Activated CD8-positive, alpha-beta memory T cell treated with anti-CD3 and anti-CD28 coated beads, Interleukin-2, amount 50 U/mL, for 24 hours (primary cell): ENCODE results near the gene MAPK14.
"Not testable (repeated sequence)": the region's sequence is repeated elsewhere in the genome, so short reads cannot be mapped to it uniquely, and the experiment has no call there.

Experiments used
- DNase-seq: peaks from one replicate; pipeline ENCODE4 v3.0.0-alpha.2; 2020; ENCODE audit errors: extremely low read depth

The MAPK14 gene

DNA sequence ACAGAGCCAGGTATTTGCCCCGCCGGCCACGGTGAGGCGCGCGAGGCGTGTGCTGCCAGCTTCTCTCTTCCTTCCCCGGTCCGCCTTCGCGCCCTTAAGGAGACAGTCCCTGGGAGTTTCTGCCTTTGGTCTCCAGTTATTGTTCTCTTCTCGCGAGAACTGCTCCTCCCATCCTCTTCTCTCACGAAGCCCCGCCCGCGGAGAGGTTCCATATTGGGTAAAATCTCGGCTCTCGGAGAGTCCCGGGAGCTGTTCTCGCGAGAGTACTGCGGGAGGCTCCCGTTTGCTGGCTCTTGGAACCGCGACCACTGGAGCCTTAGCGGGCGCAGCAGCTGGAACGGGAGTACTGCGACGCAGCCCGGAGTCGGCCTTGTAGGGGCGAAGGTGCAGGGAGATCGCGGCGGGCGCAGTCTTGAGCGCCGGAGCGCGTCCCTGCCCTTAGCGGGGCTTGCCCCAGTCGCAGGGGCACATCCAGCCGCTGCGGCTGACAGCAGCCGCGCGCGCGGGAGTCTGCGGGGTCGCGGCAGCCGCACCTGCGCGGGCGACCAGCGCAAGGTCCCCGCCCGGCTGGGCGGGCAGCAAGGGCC, at the start of gene MAPK14:
MAPK14 (plus strand) TSS at position 308 of the 587 bp plus-strand sequence. CDS start 350 bp downstream, outside the sequence.
- peak; percentile 97 for DNase-seq

DNA sequence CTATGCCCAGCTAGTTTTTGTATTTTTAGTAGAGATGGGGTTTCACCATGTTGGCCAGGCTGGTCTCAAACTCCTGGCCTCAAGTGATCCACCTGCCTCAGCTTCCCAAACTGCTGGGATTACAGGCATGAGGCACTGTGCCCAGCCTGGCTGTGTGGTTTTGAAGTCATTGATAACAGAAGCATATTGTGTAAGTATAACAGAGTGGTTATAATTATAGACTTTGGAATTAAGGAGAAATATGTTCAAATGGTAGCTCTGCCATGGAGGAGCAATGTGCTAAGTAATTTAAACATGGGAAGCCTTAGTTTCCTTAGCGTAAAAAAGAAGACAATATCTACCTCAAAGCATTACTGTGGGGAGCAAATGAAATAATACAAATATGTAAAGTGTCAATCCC, 47.5 kb upstream of the MAPK14 start:
- not testable (repeated sequence) for DNase-seq

GRCh38 chr6:35980991-35981645, 46.5 kb upstream of the MAPK14 start:
- DNase-seq = no peak

GRCh38 chr6:35984701-35985100, 42.9 kb upstream of the MAPK14 start:
- no peak for DNase-seq

DNA sequence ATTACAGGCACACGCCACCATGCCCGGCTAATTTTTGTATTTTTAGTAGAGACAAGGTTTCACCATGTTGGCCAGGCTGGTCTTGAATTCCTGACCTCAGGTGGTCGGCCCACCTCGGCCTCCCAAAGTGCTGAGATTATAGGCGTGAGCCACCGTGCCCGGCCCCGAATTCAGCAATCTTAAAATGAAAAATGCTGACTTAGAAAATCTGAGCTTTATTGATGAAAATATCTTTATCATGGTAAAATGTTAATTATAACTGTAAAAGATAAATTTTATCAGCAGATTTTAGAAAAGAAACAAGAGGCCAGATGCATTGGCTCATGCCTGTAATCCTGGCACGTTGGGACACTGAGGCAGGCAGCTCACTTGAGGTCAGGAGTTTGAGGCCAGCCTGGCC, 39.6 kb upstream of the MAPK14 start:
- DNase-seq = not testable (repeated sequence)

DNA sequence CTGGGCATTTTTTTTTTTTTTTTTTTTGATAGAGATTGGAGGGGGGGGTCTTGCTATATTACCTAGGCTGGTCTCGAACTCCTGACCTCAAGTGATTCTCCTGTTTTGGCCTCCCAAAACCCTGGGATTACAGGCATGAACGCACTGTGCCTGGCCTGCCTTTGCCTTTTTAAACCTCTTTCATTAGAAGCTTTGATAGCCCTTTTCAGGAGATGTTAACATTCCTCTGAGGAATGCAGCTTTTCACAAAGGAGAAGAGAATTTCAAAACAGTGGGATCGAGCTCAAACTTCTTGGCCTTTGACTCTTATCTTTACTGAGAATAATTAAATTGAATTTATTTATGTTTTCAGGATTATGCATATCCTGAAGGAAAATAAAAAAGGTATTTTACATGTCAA, 34.5 kb upstream of the MAPK14 start:
- no peak for DNase-seq

- DNase-seq = no peak
Observed at GRCh38 chr6:36000451-36000850, 27.2 kb upstream of the MAPK14 start.

GRCh38 chr6:36015666-36016065, 11.9 kb upstream of the MAPK14 start:
- DNase-seq = no peak

- no peak for DNase-seq
Observed at GRCh38 chr6:36018339-36018738, 9.3 kb upstream of the MAPK14 start.

DNA sequence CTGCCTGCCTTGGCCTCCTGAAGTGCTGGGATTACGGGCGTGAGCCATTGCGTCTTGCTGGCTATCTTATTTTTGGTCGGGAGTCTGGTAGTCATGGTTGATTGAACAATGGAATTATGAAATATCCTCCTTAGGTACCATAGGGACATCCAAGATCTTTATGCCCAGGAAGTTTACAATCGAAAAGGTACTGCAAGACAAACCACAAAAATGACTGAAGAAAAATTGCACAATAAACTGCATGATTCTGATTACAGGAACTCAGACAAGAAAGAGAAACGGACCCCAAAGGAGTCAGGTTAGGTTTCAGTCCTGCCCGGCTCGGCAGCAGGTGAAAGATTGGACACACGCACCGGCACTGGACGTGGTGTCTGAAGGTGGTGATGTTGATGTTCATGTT, 8.4 kb upstream of the MAPK14 start:
- DNase-seq = no peak

DNA sequence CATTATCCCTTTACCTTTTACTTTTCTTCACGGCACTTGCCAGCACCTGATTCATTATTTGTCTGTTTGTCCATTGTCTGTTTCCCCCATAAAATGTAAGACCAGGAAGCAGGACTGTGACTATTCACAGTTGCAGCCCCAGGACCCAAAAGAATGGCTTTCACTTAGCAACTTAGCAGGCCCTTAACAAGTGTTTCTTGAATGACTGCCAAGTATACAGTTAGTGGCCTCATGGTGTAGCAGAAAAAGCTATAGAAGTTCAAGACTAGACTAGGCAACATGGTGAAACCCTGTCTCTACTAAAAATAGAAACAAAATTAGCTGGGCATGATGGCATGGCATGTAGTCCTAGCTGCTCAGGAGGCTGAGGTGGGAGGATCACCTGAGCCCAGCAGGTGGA, 7.5 kb upstream of the MAPK14 start:
- DNase-seq = no peak

GRCh38 chr6:36023996-36024795, 3.4 kb upstream of the MAPK14 start, which contains the start of gene SLC26A8:
Gene SLC26A8, minus strand, starts transcription at chr6:36024641. Its CDS starts 4,934 bp downstream, at chr6:36019707.
- DNase-seq = no peak

- no peak for DNase-seq
Observed at GRCh38 chr6:36025260-36025931, 2.2 kb upstream of the MAPK14 start.

GRCh38 chr6:36025932-36026327, 1.7 kb upstream of the MAPK14 start:
- DNase-seq = no peak

DNA sequence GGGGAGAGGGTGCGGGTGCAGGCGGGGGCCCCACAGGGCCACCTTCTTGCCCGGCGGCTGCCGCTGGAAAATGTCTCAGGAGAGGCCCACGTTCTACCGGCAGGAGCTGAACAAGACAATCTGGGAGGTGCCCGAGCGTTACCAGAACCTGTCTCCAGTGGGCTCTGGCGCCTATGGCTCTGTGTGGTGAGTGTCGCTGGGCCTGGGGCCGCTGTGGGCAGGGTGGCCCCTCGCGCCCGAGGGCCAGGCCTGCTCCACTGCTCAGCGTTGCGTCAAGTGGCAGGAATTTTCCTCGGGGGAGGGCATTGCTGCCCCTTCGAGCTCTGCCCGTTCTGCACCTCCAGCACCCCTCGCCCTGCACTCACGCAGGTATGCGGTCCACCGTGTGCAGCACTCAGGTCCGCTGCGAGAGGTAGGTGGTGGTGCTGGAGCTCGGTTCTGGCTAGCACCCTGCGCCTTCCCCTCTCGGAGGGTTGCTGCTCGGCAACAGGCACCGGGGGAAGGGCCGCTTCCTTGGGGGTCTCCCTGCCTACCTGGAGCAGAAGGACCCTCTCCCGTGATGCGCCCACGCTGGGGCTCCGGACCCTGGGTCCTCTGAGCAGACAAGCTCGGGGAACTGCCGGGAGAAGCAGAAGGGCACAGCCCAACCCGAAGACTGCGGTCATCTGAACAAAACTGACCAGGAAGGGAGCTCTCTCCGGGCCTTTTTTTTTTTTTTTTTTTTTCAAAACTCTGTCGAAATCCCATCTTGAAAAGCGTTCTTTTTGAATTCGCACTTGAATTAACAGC, 674 bp downstream of the MAPK14 start:
- DNase-seq = peak; percentile 1

GRCh38 chr6:36028877-36029324, 1.3 kb downstream of the MAPK14 start:
- DNase-seq = peak; percentile 58

- DNase-seq = no peak
Observed at GRCh38 chr6:36029464-36029863, 1.9 kb downstream of the MAPK14 start.

DNA sequence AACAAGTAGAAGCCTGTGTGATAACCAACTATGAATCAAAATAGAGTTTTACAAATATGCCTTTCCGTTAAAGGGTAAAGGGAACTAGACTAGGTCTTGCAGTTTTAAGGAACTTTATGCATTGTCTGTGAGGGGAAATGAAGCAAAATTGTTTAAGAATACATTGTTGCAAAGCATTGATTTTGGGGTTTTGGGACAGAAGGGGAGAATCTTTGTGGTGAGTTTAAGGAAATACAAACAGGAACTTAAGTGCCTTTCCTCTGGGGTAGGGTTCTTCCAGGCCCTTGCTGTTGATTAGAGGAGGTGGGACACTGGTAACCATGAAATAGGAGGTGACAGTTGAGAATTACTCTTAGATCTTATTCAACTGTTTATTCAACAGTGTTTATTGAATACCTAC, 4.7 kb downstream of the MAPK14 start:
- DNase-seq = no peak

GRCh38 chr6:36033144-36033543, 5.5 kb downstream of the MAPK14 start:
- not testable (repeated sequence) for DNase-seq

DNA sequence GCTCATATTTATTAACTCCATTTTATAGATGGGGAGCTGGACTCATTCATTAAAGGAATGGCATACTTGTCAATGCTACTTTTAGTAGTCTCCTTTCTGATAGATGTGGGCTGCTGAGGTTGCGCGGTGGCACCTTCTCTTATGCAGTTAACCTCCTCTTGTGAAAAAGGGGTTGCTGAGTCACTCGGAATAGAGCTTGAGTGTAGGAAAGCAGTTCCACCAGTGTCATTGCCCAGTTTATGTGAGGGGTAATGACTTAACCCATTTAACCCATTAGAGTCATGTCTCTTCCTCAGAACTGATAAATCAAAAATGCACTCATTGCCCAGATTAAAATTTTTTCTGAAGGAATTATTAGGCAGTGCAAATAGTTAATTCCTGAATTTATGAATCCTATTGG, 6.3 kb downstream of the MAPK14 start:
- peak; percentile 8 for DNase-seq

DNA sequence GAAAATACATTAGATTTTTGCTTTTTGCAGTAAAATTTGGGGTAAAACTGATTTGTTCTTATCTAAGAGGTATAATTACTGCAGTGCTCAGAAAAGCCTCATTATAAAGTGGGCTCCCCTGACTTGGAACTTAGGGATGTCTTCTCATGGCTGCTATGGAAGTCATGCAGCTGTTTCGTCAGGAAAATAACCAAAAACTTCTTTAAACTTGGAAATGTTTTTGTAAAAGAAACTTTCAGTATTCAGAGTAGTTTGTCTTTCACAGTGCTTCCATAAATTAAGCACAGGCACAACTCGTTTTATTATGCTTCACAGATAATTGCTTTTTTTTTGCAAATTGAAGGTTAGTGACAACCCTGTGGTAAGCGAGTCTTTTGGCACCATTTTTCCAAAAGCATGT, 6.8 kb downstream of the MAPK14 start:
- no peak for DNase-seq
